Ishikawa (cell line): Measurements from ENCODE around the gene TENM3.

Experiments
- CEBPB ChIP-seq: IDR thresholded peaks from 2 replicates; pipeline ENCODE4 v1.6.1; 2012
- CREB1 ChIP-seq: IDR thresholded peaks from 2 replicates; pipeline ENCODE4 v1.6.1; 2012; ENCODE audit warnings: low read depth
- EGR1 ChIP-seq: IDR thresholded peaks from 2 replicates; pipeline ENCODE4 v1.6.1; 2012
- EP300 ChIP-seq: IDR thresholded peaks from 2 replicates; pipeline ENCODE4 v1.6.1; 2012; ENCODE audit warnings: borderline replicate concordance
- FOXM1 ChIP-seq: IDR thresholded peaks from 2 replicates; pipeline ENCODE4 v1.6.1; 2012; ENCODE audit warnings: low read depth, borderline replicate concordance
- NFIC ChIP-seq: IDR thresholded peaks from 2 replicates; pipeline ENCODE4 v1.6.1; 2012
- RAD21 ChIP-seq: IDR thresholded peaks from 2 replicates; pipeline ENCODE4 v1.6.1; 2012; ENCODE audit warnings: low read depth
- TAF1 ChIP-seq: IDR thresholded peaks from 2 replicates; pipeline ENCODE4 v1.6.1; 2012; ENCODE audit warnings: low read depth, mild to moderate bottlenecking
- TCF12 ChIP-seq: IDR thresholded peaks from 2 replicates; pipeline ENCODE4 v1.6.1; 2012; ENCODE audit warnings: low read depth
- TEAD4 ChIP-seq: IDR thresholded peaks from 2 replicates; pipeline ENCODE4 v1.6.1; 2012
- YY1 ChIP-seq: IDR thresholded peaks from 2 replicates; pipeline ENCODE4 v1.6.1; 2012; ENCODE audit warnings: low read depth
- ZBTB7A ChIP-seq: IDR thresholded peaks from 2 replicates; pipeline ENCODE4 v1.6.1; 2012; ENCODE audit warnings: low read depth
- TF ChIP-seq, protein P1 (sequence below): IDR thresholded peaks from 2 replicates; pipeline ENCODE4 v1.6.1; 2012; ENCODE audit warnings: low read depth, mild to moderate bottlenecking
- TF ChIP-seq, protein P2 (sequence below): IDR thresholded peaks from 2 replicates; pipeline ENCODE4 v1.6.1; 2012
- TF ChIP-seq, protein P3 (sequence below): IDR thresholded peaks from 2 replicates; pipeline ENCODE4 v1.6.1; 2012

TENM3 gene

DNA sequence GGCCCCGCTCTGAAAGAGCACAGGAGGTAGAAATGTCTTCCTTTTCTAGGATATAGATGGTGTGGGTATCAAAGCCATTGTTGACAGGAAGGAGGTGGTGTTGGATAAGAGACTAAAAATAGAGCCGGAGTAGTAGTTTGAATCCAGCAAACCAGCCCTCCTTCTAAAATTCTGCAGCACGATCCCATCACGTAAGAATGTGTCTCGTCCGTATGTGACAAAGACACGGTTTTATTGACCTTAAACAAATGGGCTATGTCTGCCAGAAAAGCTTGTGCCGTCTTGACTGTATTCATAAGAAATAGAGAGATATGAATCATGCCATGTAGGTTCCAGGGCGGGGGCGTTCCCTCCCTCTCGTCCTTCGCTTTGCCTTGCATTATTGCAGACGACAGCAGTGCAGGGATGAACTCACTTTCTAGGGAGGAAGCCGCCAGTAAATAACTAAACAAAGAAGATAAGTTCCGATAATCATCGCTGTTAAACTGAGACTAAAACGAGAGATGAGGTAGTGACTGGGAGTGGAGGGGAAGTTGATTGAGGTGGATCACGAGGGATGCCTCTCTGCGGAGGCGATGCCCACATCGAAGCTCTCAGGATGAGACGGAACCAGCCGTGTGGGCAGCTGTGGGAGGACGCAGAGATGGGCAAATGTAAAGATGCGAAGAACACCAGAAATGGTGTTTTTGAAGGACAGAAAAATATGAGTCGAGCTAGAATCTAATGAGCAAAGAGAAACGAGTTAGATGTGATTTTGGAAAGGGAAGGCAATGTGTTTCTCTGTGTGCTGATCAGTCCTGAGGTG lies 3.4 kb downstream of the TENM3 start:
- no peak for TF ChIP-seq YY1
- no peak for TF ChIP-seq TCF12
- TF ChIP-seq RAD21, result no peak
- TF ChIP-seq, protein P1, sequence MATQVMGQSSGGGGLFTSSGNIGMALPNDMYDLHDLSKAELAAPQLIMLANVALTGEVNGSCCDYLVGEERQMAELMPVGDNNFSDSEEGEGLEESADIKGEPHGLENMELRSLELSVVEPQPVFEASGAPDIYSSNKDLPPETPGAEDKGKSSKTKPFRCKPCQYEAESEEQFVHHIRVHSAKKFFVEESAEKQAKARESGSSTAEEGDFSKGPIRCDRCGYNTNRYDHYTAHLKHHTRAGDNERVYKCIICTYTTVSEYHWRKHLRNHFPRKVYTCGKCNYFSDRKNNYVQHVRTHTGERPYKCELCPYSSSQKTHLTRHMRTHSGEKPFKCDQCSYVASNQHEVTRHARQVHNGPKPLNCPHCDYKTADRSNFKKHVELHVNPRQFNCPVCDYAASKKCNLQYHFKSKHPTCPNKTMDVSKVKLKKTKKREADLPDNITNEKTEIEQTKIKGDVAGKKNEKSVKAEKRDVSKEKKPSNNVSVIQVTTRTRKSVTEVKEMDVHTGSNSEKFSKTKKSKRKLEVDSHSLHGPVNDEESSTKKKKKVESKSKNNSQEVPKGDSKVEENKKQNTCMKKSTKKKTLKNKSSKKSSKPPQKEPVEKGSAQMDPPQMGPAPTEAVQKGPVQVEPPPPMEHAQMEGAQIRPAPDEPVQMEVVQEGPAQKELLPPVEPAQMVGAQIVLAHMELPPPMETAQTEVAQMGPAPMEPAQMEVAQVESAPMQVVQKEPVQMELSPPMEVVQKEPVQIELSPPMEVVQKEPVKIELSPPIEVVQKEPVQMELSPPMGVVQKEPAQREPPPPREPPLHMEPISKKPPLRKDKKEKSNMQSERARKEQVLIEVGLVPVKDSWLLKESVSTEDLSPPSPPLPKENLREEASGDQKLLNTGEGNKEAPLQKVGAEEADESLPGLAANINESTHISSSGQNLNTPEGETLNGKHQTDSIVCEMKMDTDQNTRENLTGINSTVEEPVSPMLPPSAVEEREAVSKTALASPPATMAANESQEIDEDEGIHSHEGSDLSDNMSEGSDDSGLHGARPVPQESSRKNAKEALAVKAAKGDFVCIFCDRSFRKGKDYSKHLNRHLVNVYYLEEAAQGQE, result no peak
- no peak for TF ChIP-seq CEBPB
- TF ChIP-seq, protein P2, sequence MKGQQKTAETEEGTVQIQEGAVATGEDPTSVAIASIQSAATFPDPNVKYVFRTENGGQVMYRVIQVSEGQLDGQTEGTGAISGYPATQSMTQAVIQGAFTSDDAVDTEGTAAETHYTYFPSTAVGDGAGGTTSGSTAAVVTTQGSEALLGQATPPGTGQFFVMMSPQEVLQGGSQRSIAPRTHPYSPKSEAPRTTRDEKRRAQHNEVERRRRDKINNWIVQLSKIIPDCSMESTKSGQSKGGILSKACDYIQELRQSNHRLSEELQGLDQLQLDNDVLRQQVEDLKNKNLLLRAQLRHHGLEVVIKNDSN, result no peak
- no peak for TF ChIP-seq FOXM1
- no peak for TF ChIP-seq ZBTB7A
- TF ChIP-seq, protein P3, sequence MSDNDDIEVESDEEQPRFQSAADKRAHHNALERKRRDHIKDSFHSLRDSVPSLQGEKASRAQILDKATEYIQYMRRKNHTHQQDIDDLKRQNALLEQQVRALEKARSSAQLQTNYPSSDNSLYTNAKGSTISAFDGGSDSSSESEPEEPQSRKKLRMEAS, result no peak
- TF ChIP-seq TEAD4, result no peak
- TF ChIP-seq EGR1, result no peak
- no peak for TF ChIP-seq EP300
- no peak for TF ChIP-seq TAF1
- TF ChIP-seq CREB1, result no peak
- no peak for TF ChIP-seq NFIC

DNA sequence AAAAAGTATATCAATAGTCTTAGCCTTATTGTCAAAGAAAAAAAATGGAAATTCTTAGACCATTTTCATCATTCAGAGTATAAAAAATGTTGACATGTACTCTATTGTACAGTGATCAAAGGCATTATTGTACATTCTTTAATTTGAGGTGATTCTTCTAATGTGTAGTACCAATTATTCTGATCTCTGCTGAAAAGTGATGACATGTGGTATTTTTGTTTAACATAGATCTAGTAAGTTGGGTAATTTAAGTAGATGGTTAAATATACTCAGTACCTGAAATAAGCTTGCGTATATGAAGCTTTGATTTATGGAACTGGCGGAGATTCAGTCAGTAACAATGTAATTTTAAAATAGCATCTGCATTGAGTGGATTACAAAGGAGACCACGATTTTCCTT lies 5.1 kb downstream of the TENM3 start:
- TF ChIP-seq CEBPB (no peak), CREB1 (no peak)

DNA sequence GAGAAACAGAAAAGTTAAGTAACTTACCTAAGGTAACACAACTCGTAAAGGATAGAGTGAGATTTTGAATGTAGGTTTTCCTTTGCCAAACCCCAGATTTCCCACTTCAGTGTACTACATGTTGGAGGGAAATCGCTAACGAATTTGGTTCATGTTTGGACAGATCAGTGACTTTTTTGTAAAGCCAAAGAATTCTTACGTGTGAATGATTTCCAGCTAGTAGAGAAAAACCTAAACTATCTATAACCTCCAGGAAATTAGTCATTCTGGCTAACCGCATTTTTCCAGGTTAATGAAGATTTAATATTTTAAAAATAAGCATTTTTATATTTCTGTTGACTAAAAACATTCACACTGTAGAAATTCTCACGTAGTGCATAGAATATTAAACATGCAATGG lies 7.2 kb downstream of the TENM3 start:
- no peak for TF ChIP-seq TEAD4

DNA sequence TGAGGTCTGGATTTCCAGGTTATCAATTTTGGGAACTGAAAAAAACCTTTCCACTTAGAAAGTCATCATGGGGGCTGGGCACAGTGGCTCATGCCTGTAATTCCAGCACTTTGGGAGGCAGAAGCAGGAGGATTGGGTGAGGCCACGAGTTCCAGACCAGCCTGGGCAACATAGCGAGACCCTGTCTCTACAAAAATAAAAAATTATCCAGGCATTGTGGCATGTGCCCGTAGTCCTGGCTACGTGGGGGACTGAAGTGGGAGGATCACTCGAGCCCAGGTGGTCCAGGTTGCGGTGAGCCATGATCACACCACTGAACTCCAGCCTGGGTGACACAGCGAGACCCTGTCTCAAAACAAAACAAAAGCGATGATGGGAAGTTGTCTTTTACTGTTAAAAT lies 7.9 kb downstream of the TENM3 start:
- TF ChIP-seq, protein P2, result no peak
- TF ChIP-seq ZBTB7A, result no peak
- TF ChIP-seq RAD21, result no peak
- no peak for TF ChIP-seq YY1
- no peak for TF ChIP-seq EGR1
- TF ChIP-seq, protein P3, result no peak

DNA sequence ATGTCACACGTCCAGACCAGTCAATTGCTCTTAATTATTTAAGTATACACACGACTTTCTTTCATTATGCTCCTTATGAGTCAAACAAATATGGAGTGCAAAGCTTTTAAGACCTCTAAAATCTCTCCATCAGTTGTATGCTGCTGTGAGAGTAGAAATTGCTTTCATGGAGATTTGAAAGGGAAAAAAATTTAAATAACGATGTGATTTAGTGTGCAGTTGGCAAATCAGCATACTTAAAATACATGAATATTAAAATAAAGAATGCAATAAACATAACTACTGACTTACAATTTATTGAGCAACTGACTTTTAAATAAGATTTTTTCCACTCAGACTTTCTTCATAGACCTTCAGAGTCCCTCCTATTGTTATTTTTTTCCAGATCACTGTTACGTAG lies 9.0 kb downstream of the TENM3 start:
- TF ChIP-seq TEAD4 (no peak), YY1 (no peak), NFIC (no peak), TAF1 (no peak), FOXM1 (no peak), EGR1 (no peak), ZBTB7A (no peak), EP300 (no peak), RAD21 (no peak), CREB1 (no peak), CEBPB (no peak), TCF12 (no peak)
- TF ChIP-seq, protein P1, result no peak
- TF ChIP-seq, protein P3, result no peak
- TF ChIP-seq, protein P2, result no peak
